ENCODE measurements around the gene UMOD.

UMOD gene

DNA sequence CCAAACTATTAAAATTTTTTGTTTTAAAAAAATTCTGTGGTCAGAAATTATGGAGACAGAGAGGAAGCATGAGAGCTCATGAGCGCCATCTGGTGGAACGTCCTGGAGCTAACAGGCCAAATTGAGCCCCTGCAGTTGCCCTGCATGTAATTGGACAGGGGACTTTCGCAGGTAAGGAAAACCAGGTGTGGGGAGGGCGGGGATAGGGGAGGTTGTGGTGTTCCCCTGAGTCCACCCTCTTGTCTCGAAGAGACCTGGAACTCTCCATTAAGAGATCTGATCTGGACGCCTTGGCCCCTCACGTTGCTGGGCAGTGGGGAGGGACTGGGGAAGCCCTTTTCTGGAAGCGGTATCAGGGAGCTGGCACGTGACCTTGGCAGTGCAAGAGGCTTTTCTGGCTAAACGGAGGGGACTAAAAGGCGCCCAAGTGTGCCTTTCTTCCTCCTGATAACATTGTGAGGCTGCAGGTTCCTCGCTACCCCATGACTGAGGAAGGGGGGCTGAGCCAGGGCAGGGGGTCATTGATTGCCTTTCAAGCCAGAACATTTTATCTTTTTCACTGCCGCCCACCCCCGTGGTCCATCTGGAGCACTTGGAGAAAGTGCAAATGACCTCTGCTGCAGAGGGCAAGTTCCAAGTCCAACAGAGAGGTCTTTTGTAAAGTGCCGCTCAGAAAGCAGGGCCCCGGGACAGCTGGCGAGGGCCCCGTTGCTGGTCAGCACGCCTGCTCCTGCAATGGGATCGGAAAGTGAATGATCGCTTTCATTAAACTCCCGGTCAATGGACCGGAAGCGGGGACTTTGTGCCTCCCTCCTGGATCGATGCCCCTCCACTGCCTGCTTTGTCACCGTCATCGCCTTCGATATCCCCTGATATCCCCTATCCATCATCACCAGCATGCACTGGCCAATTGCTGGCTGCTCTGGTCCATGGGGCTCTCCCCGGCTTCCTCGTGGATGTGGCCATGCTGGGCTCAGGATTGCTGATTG lies 33.6 kb upstream of the UMOD start:
- Histone ChIP-seq H3K36me3 (ENCODE audit: control insufficient read depth, low read length) (no peaks in the 10 kb centered on the region), H3K27ac (ENCODE audit: low read depth, low read length) (no peak overlapping the region), H3K27me3 (ENCODE audit: control insufficient read depth, low read length) (no peaks in the 10 kb centered on the region), H3K9me2 (replicated peaks; ENCODE audit: control insufficient read depth, low read length) (no peaks in the 10 kb centered on the region), H3K9me3 (ENCODE audit: control insufficient read depth, insufficient read depth, low read length) (no peaks in the 10 kb centered on the region), H3F3A (ENCODE audit: control insufficient read depth, insufficient read depth) (no peaks in the 10 kb centered on the region), H3K4me2 (ENCODE audit: low read length) (no peak overlapping the region), H3K4me3 (ENCODE audit: low read length) (no peak overlapping the region), H3K4me1 (ENCODE audit: control insufficient read depth, low read length) (no peaks in the 10 kb centered on the region), H4K20me1 (ENCODE audit: control insufficient read depth, insufficient read depth, low read depth, low read length) (no peaks in the 10 kb centered on the region), H3K79me2 (ENCODE audit: control insufficient read depth, low read length) (no peaks in the 10 kb centered on the region)
- TF ChIP-seq EZH2phosphoT487 (IDR thresholded peaks at IDR 0.05; ENCODE audit: borderline replicate concordance, low read length), result no peak
- TF ChIP-seq, protein P1, sequence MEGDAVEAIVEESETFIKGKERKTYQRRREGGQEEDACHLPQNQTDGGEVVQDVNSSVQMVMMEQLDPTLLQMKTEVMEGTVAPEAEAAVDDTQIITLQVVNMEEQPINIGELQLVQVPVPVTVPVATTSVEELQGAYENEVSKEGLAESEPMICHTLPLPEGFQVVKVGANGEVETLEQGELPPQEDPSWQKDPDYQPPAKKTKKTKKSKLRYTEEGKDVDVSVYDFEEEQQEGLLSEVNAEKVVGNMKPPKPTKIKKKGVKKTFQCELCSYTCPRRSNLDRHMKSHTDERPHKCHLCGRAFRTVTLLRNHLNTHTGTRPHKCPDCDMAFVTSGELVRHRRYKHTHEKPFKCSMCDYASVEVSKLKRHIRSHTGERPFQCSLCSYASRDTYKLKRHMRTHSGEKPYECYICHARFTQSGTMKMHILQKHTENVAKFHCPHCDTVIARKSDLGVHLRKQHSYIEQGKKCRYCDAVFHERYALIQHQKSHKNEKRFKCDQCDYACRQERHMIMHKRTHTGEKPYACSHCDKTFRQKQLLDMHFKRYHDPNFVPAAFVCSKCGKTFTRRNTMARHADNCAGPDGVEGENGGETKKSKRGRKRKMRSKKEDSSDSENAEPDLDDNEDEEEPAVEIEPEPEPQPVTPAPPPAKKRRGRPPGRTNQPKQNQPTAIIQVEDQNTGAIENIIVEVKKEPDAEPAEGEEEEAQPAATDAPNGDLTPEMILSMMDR (IDR thresholded peaks at IDR 0.05; ENCODE audit: low read depth, low read length, poor library complexity, severe bottlenecking), result peak; percentile 78

DNA sequence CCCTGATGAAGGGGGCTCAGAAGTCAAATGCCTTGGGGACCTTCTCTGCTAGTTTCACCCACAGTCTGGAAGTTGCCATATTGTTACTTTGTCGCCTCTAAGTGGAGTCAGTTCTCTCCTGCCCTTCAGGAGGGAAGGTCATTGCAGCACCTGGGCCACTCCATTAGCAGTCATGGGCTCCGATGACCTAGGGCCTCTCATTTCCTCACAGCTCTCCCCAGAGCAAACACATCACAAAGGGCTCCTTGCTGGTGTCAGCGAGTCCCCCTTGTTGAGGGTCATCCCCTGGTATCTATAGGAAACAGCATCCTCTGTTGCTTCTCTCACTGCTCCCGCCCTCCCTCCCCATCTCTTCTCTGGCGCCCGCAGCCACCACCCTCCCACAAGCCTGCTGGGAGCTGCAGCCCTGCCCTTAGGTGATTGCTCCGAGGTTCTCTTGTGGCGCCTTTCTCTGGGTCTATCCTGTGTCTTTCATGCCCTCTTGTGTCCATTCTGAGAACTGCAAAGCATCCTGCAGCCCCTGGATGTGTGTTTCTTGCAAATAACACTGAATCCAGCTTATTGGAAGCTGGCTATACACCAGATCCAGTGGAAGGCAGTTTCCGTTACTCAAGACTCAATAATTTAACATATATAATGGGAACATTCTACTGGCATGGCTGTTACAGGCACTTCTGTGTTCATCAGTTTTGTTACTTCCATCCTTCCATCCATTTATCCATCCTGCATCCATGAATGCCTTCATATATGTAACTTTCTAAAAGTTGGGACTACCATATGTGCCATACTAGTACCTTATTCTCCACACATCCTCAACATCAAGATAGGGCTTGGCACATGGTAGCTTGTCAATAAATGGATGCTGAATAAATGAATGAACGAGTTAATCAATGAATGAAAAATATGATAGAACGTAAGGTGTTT lies 30.9 kb upstream of the UMOD start:
- no peak overlapping the region for H3K4me3 ChIP-seq (ENCODE audit: low read length)
- no peaks in the 10 kb centered on the region for H3K9me2 ChIP-seq (replicated peaks; ENCODE audit: control insufficient read depth, low read length)
- no peaks in the 10 kb centered on the region for H3K36me3 ChIP-seq (ENCODE audit: control insufficient read depth, low read length)
- no peaks in the 10 kb centered on the region for H3K27me3 ChIP-seq (ENCODE audit: control insufficient read depth, low read length)
- no peaks in the 10 kb centered on the region for H4K20me1 ChIP-seq (ENCODE audit: control insufficient read depth, insufficient read depth, low read depth, low read length)
- H3K9me3 ChIP-seq (ENCODE audit: control insufficient read depth, insufficient read depth, low read length), result no peaks in the 10 kb centered on the region
- TF ChIP-seq, protein P1 (IDR thresholded peaks at IDR 0.05; ENCODE audit: low read depth, low read length, poor library complexity, severe bottlenecking), result peak; percentile 69
- no peak for TF ChIP-seq EZH2phosphoT487 (IDR thresholded peaks at IDR 0.05; ENCODE audit: borderline replicate concordance, low read length)
- no peak overlapping the region for H3K27ac ChIP-seq (ENCODE audit: low read depth, low read length)
- H3K79me2 ChIP-seq (ENCODE audit: control insufficient read depth, low read length), result no peaks in the 10 kb centered on the region
- no peak overlapping the region for H3K4me2 ChIP-seq (ENCODE audit: low read length)
- no peaks in the 10 kb centered on the region for H3F3A ChIP-seq (ENCODE audit: control insufficient read depth, insufficient read depth)
- no peaks in the 10 kb centered on the region for H3K4me1 ChIP-seq (ENCODE audit: control insufficient read depth, low read length)

DNA sequence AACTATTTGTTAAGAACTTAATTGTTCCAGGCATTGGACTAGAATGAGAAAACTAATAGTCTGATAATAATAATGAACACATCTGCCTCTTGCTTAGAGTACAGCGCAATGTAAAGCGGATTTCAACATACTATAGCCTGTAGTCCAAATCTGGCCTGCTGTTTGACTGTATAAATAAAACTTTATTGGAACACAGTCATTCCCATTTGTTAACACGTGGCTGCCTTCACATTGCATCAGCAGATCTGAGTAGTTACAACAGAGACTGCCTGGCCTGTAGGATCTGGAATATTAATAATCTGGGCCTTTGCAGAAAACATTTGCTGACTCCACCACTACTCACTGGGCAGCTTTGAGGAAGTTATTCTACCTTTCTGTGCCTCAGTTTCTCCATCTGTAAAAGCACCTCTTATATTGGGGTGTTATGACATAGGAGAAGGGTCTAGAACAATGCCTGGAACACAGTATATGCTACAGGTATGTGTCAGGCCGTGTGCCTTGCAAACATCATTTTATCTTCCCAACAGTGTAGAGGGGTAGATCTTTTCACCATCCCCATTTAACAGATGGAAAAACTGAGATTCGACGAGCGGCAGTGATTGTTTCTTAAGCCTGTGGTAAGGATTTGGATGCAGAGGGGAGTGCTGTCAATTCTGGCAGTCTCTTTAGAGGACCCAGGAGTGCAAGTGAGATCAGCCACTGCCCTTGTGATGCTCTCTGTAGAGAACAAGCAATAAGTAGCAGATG lies 29.9 kb upstream of the UMOD start:
- no peaks in the 10 kb centered on the region for H3K9me3 ChIP-seq (ENCODE audit: control insufficient read depth, insufficient read depth, low read length)
- H4K20me1 ChIP-seq (ENCODE audit: control insufficient read depth, insufficient read depth, low read depth, low read length), result no peaks in the 10 kb centered on the region
- H3F3A ChIP-seq (ENCODE audit: control insufficient read depth, insufficient read depth), result no peaks in the 10 kb centered on the region
- no peaks in the 10 kb centered on the region for H3K9me2 ChIP-seq (replicated peaks; ENCODE audit: control insufficient read depth, low read length)
- TF ChIP-seq EZH2phosphoT487 (IDR thresholded peaks at IDR 0.05; ENCODE audit: borderline replicate concordance, low read length), result no peak
- TF ChIP-seq, protein P1 (IDR thresholded peaks at IDR 0.05; ENCODE audit: low read depth, low read length, poor library complexity, severe bottlenecking), result no peak
- no peak overlapping the region for H3K4me2 ChIP-seq (ENCODE audit: low read length)
- H3K4me1 ChIP-seq (ENCODE audit: control insufficient read depth, low read length), result no peaks in the 10 kb centered on the region
- H3K79me2 ChIP-seq (ENCODE audit: control insufficient read depth, low read length), result no peaks in the 10 kb centered on the region
- H3K36me3 ChIP-seq (ENCODE audit: control insufficient read depth, low read length), result no peaks in the 10 kb centered on the region
- H3K27me3 ChIP-seq (ENCODE audit: control insufficient read depth, low read length), result no peaks in the 10 kb centered on the region
- H3K4me3 ChIP-seq (ENCODE audit: low read length), result no peak overlapping the region
- no peak overlapping the region for H3K27ac ChIP-seq (ENCODE audit: low read depth, low read length)

All from DOHH2 (cell line).